UCSD-AML1 (cell line): ENCODE results near the gene CAMK4.
"Not testable (repeated sequence)": the region's sequence is repeated elsewhere in the genome, so short reads cannot be mapped to it uniquely, and the experiment has no call there.

Experiments
- DNase-seq: peaks from one replicate; lab custom pipeline; 2025; ENCODE audit not compliant: unreplicated experiment; lab: John Stamatoyannopoulos, UW

The CAMK4 gene

GRCh38 chr5:111377306-111377705 lies 153.1 kb downstream of the CAMK4 start:
- DNase-seq, result no peak

GRCh38 chr5:111379391-111379816 lies 155.2 kb downstream of the CAMK4 start:
- DNase-seq, result no peak

GRCh38 chr5:111383288-111383970 lies 159.2 kb downstream of the CAMK4 start:
- DNase-seq, result no peak

- no peak for DNase-seq
Observed at GRCh38 chr5:111384220-111384619, 160.0 kb downstream of the CAMK4 start.

- no peak for DNase-seq
Observed at GRCh38 chr5:111385051-111385450, 160.9 kb downstream of the CAMK4 start.

- DNase-seq, result no peak
Observed at GRCh38 chr5:111385970-111386831, 162.0 kb downstream of the CAMK4 start.

- DNase-seq, result no peak
Observed at GRCh38 chr5:111386832-111387162, 162.6 kb downstream of the CAMK4 start.

GRCh38 chr5:111387361-111387760 lies 163.2 kb downstream of the CAMK4 start:
- no peak for DNase-seq

- DNase-seq, result no peak
Observed at GRCh38 chr5:111389390-111390082, 165.4 kb downstream of the CAMK4 start.

GRCh38 chr5:111392181-111392580 lies 168.0 kb downstream of the CAMK4 start:
- no peak for DNase-seq

GRCh38 chr5:111394586-111394985 lies 170.4 kb downstream of the CAMK4 start:
- DNase-seq, result no peak

GRCh38 chr5:111398013-111398412 lies 173.8 kb downstream of the CAMK4 start:
- DNase-seq, result no peak

GRCh38 chr5:111399113-111399512 lies 174.9 kb downstream of the CAMK4 start:
- DNase-seq, result no peak

GRCh38 chr5:111401906-111402305 lies 177.7 kb downstream of the CAMK4 start:
- DNase-seq, result no peak

- no peak for DNase-seq
Observed at GRCh38 chr5:111404270-111404769, 180.1 kb downstream of the CAMK4 start.

GRCh38 chr5:111407562-111407961 lies 183.4 kb downstream of the CAMK4 start:
- no peak for DNase-seq

- DNase-seq, result no peak
Observed at GRCh38 chr5:111408817-111409216, 184.6 kb downstream of the CAMK4 start.

- not testable (repeated sequence) for DNase-seq
Observed at GRCh38 chr5:111409266-111409665, 185.1 kb downstream of the CAMK4 start.

GRCh38 chr5:111410067-111410466 lies 185.9 kb downstream of the CAMK4 start:
- not testable (repeated sequence) for DNase-seq

GRCh38 chr5:111411301-111411700 lies 187.1 kb downstream of the CAMK4 start:
- DNase-seq, result no peak

- no peak for DNase-seq
Observed at GRCh38 chr5:111412593-111412992, 188.4 kb downstream of the CAMK4 start.

GRCh38 chr5:111415053-111415452 lies 190.9 kb downstream of the CAMK4 start:
- DNase-seq, result no peak
